Neural cell (in vitro differentiated cells): ENCODE measurements around the gene PNMA8C. TPM values are rescaled to one million over a fixed set of nuclear protein-coding genes. Genes with fewer than 3 reads are reported as not detected.

ENCODE experiments used
- H2AFZ ChIP-seq: fragments of 200-600, 300-800 bp; sonication (generic), shearing (Covaris generic); 2 replicates; pipeline ENCODE4 v1.6.0; 2014; ENCODE audit warnings: low read depth, mild to moderate bottlenecking, antibody characterized with exemption, low read length, moderate library complexity
- H3F3A ChIP-seq: fragments of 200-600 bp; shearing (Covaris generic); 2 replicates; pipeline ENCODE4 v1.6.1; 2016; ENCODE audit warnings: mild to moderate bottlenecking, moderate library complexity, mixed read lengths, antibody characterized with exemption, low read length; ENCODE audit not compliant: insufficient read depth, poor library complexity, severe bottlenecking
- H3K27ac ChIP-seq: fragments of 200-600, 300-800 bp; sonication (generic), shearing (Covaris generic); 2 replicates; pipeline ENCODE4 v1.5.1; 2014; ENCODE audit warnings: mild to moderate bottlenecking, low read length, moderate library complexity
- H3K27me3 ChIP-seq: fragments of 300-800, 200-600 bp; sonication (generic), shearing (Covaris generic); 2 replicates; pipeline ENCODE4 v1.6.0; 2014; ENCODE audit warnings: mild to moderate bottlenecking, low read depth, low read length, moderate library complexity; ENCODE audit not compliant: insufficient read depth
- H3K36me3 ChIP-seq: fragments of 300-800, 200-600 bp; sonication (generic), shearing (Covaris generic); 2 replicates; pipeline ENCODE4 v1.5.1; 2014; ENCODE audit warnings: mild to moderate bottlenecking, antibody characterized with exemption, low read length, moderate library complexity; ENCODE audit not compliant: insufficient read depth
- H3K4me2 ChIP-seq: fragments of 300-800, 200-600 bp; sonication (generic), shearing (Covaris generic); 2 replicates; pipeline ENCODE4 v1.6.0; 2014; ENCODE audit warnings: mild to moderate bottlenecking, low read length
- H3K4me3 ChIP-seq: fragments of 300-800, 200-600 bp; sonication (generic), shearing (Covaris generic); 2 replicates; pipeline ENCODE4 v1.5.1; 2014; ENCODE audit warnings: mild to moderate bottlenecking, low read length, moderate library complexity
- H3K79me2 ChIP-seq: fragments of 200-600 bp; shearing (Covaris generic); replicated peaks from 2 replicates; pipeline ENCODE4 v1.6.0; 2014; ENCODE audit warnings: mild to moderate bottlenecking, low read length, moderate library complexity; ENCODE audit not compliant: insufficient read depth
- H3K9ac ChIP-seq: fragments of 300-800, 200-600 bp; sonication (generic), shearing (Covaris generic); 2 replicates; pipeline ENCODE4 v1.6.1; 2016; ENCODE audit warnings: mild to moderate bottlenecking, low read length, mixed read lengths
- H3K9me2 ChIP-seq: fragments of 200-600 bp; shearing (Covaris generic); 2 replicates; pipeline ENCODE4 v1.6.1; 2016; ENCODE audit warnings: mild to moderate bottlenecking, low read length, mixed read lengths; ENCODE audit not compliant: insufficient read depth
- H3K9me3 ChIP-seq: fragments of 200-600, 300-800 bp; sonication (generic), shearing (Covaris generic); 2 replicates; pipeline ENCODE4 v1.6.1; 2016; ENCODE audit warnings: mild to moderate bottlenecking, mixed run types, low read length, moderate library complexity, mixed read lengths
- H4K20me1 ChIP-seq: fragments of 200-600 bp; shearing (Covaris generic); 2 replicates; pipeline ENCODE4 v1.6.1; 2016; ENCODE audit warnings: mild to moderate bottlenecking, mixed run types; ENCODE audit not compliant: insufficient read depth
- CTCF ChIP-seq: fragments of 450-650 bp; IDR thresholded peaks from 2 replicates; pipeline ENCODE4 v1.5.1; 2014; ENCODE audit warnings: antibody characterized with exemption, mild to moderate bottlenecking, moderate library complexity; ENCODE audit not compliant: poor library complexity, severe bottlenecking
- EP300 ChIP-seq: fragments of 450-650 bp; conservative IDR thresholded peaks from 2 replicates; pipeline ENCODE4 v1.6.1; 2014; ENCODE audit warnings: antibody characterized with exemption, mild to moderate bottlenecking, moderate library complexity; ENCODE audit not compliant: poor library complexity, severe bottlenecking
- EZH2 ChIP-seq: fragments of 200-600, 300-800 bp; shearing (Covaris generic), sonication (generic); IDR thresholded peaks from 2 replicates; pipeline ENCODE4 v1.6.1; 2014; ENCODE audit warnings: antibody characterized with exemption, low read length, borderline replicate concordance, mild to moderate bottlenecking; ENCODE audit not compliant: insufficient read depth, poor library complexity, severe bottlenecking
- MXI1 ChIP-seq: fragments of 450-650 bp; conservative IDR thresholded peaks from 2 replicates; pipeline ENCODE4 v1.6.1; 2014; ENCODE audit warnings: antibody characterized with exemption, mild to moderate bottlenecking; ENCODE audit not compliant: poor library complexity, severe bottlenecking
- POLR2AphosphoS5 ChIP-seq: IDR thresholded peaks from 2 replicates; pipeline ENCODE4 v1.6.1; 2012
- RAD21 ChIP-seq: fragments of 450-650 bp; conservative IDR thresholded peaks from 2 replicates; pipeline ENCODE4 v1.6.1; 2014; ENCODE audit warnings: antibody characterized with exemption, mild to moderate bottlenecking, moderate library complexity
- REST ChIP-seq: IDR thresholded peaks from 2 replicates; pipeline ENCODE4 v1.6.1; 2012; ENCODE audit warnings: borderline replicate concordance
- SMC3 ChIP-seq: fragments of 450-650 bp; conservative IDR thresholded peaks from 2 replicates; pipeline ENCODE4 v1.6.1; 2014; ENCODE audit warnings: antibody characterized with exemption, mild to moderate bottlenecking, moderate library complexity; ENCODE audit not compliant: poor library complexity
- TAF1 ChIP-seq: IDR thresholded peaks from 2 replicates; pipeline ENCODE4 v1.6.1; 2012; ENCODE audit warnings: low read depth
- polyA plus RNA-seq: library from polyadenylated mRNA; depleted of rRNA; stranded (reverse); fragments of >200 nt; gene quantifications from 2 replicates; pipeline ENCODE4 v1.2.3, GENCODE V29; 2014

PNMA8C gene
- polyA plus RNA-seq, 1 donor from 2014 or later: 17.2 TPM

- Histone ChIP-seq H3K27ac (no peak overlapping the region), H3K9ac (no peak overlapping the region), H3K36me3 (peaks cover 3% of the 10 kb centered on the region)
These were observed 47.4 kb downstream of the PNMA8C start for GRCh38 chr19:46381346-46381745.

GRCh38 chr19:46380690-46381089 is 48.0 kb downstream of the PNMA8C start:
- Histone ChIP-seq H3K9me2 (no peaks in the 10 kb centered on the region), H3K4me3 (no peak overlapping the region), H3F3A (no peaks in the 10 kb centered on the region), H3K9ac (no peak overlapping the region), H3K36me3 (peaks cover 3% of the 10 kb centered on the region), H3K79me2 (peaks cover 3% of the 10 kb centered on the region), H3K9me3 (no peaks in the 10 kb centered on the region), H3K4me2 (no peak overlapping the region), H3K27me3 (no peaks in the 10 kb centered on the region), H3K27ac (no peak overlapping the region), H4K20me1 (no peaks in the 10 kb centered on the region), H2AFZ (no peak overlapping the region)
- TF ChIP-seq SMC3 (no peak), REST (no peak), POLR2AphosphoS5 (no peak), EP300 (no peak), TAF1 (no peak), EZH2 (no peak), MXI1 (no peak), CTCF (no peak), RAD21 (no peak)

More at GRCh38 chr19:46381346-46381745, 47.4 kb downstream of the PNMA8C start:
- H3F3A ChIP-seq: no peaks in the 10 kb centered on the region
- no peak overlapping the region for H3K4me3 ChIP-seq
- no peaks in the 10 kb centered on the region for H3K9me2 ChIP-seq
- H3K9me3 ChIP-seq: no peaks in the 10 kb centered on the region
- peaks cover 3% of the 10 kb centered on the region for H3K79me2 ChIP-seq
- H4K20me1 ChIP-seq: no peaks in the 10 kb centered on the region
- H3K27me3 ChIP-seq: no peaks in the 10 kb centered on the region
- TF ChIP-seq EZH2: no peak
- TF ChIP-seq POLR2AphosphoS5: no peak
- no peak for TF ChIP-seq RAD21
- TF ChIP-seq EP300: no peak
- TF ChIP-seq REST: no peak
- no peak for TF ChIP-seq MXI1
- TF ChIP-seq SMC3: no peak
- no peak overlapping the region for H2AFZ ChIP-seq
- no peak overlapping the region for H3K4me2 ChIP-seq
